CD4-positive, CD25-positive, alpha-beta regulatory T cell (primary cell): ENCODE measurements around the gene CEACAM19. TPM values are rescaled to one million over a fixed set of nuclear protein-coding genes. Genes with fewer than 3 reads are reported as not detected.

Experiments used
- ATAC-seq, 2 donors: fragments of 150-1000 bp; cut with Tn5 transposase; one replicate each; pipeline ENCODE4 v1.10.0; 2021; ENCODE audit warnings: low read depth in 2 of 2, moderate number of reproducible peaks in 2 of 2, moderate library complexity in 1 of 2
- DNase-seq, 3 donors: peaks; one replicate each; pipeline versions ENCODE4 v3.0.0 to v3.0.0-alpha.2; 2012 to 2022; ENCODE audit warnings: mixed read lengths in 1 of 3
- H3K27ac ChIP-seq: one replicate; pipeline ENCODE4 v1.7.0; 2013; ENCODE audit warnings: mild to moderate bottlenecking, low read length; ENCODE audit not compliant: insufficient read depth, poor library complexity, severe bottlenecking
- H3K27me3 ChIP-seq: one replicate; pipeline ENCODE4 v1.7.0; 2013; ENCODE audit warnings: low read length; ENCODE audit not compliant: control insufficient read depth, insufficient read depth
- H3K36me3 ChIP-seq: one replicate; pipeline ENCODE4 v1.7.0; 2013; ENCODE audit warnings: mild to moderate bottlenecking, low read length, moderate library complexity; ENCODE audit not compliant: control insufficient read depth, insufficient read depth
- H3K4me1 ChIP-seq: 2 replicates; pipeline ENCODE4 v1.7.0; 2013; ENCODE audit warnings: mild to moderate bottlenecking, low read length; ENCODE audit not compliant: insufficient read depth, control insufficient read depth, poor library complexity, severe bottlenecking
- H3K4me3 ChIP-seq: one replicate; pipeline ENCODE4 v1.7.0; 2013; ENCODE audit warnings: low read depth, mild to moderate bottlenecking, low read length, moderate library complexity
- H3K9me3 ChIP-seq, 2 experiments: 1 replicate in 1 of 2; 2 replicates in 1 of 2; pipeline ENCODE4 v1.7.0; 2013; ENCODE audit warnings: low read length in 2 of 2, mild to moderate bottlenecking in 1 of 2, moderate library complexity in 1 of 2; ENCODE audit not compliant: control insufficient read depth in 2 of 2
- H3K27ac Mint-ChIP-seq, 3 donors: one replicate each; pipeline ENCODE4 v1.8.0; 2020 to 2022; ENCODE audit warnings: mild to moderate bottlenecking in 3 of 3, mixed read lengths in 3 of 3, moderate library complexity in 2 of 3
- H3K27me3 Mint-ChIP-seq: one replicate; pipeline ENCODE4 v1.8.0; 2022; ENCODE audit warnings: mild to moderate bottlenecking, mixed read lengths
- H3K36me3 Mint-ChIP-seq: one replicate; pipeline ENCODE4 v1.8.0; 2020; ENCODE audit warnings: mixed read lengths
- H3K4me1 Mint-ChIP-seq, 4 donors: one replicate each; pipeline ENCODE4 v1.8.0; 2020 to 2022; ENCODE audit warnings: mixed read lengths in 4 of 4, mild to moderate bottlenecking in 1 of 4
- H3K4me3 Mint-ChIP-seq, 4 donors: one replicate each; pipeline ENCODE4 v1.8.0; 2020 to 2022; ENCODE audit warnings: mild to moderate bottlenecking in 4 of 4, mixed read lengths in 4 of 4, moderate library complexity in 3 of 4
- H3K9me3 Mint-ChIP-seq, 7 donors: one replicate each; pipeline ENCODE4 v1.8.0; 2020 to 2022; ENCODE audit warnings: mixed read lengths in 7 of 7, mild to moderate bottlenecking in 3 of 7, moderate library complexity in 2 of 7
- polyA plus RNA-seq, 4 donors: library from polyadenylated mRNA; unstranded; fragments of 300-500 nt; fragmentation: Illumina TruSeq; gene quantifications; one replicate each; pipeline ENCODE4 v1.2.3, GENCODE V29; 2021
- total RNA-seq: library from RNA; stranded (reverse); gene quantifications from one replicate; pipeline ENCODE4 v1.2.3, GENCODE V29; 2022

The CEACAM19 gene
- total and polyA plus RNA-seq, 5 donors from 2014 or later, result not detected

DNA sequence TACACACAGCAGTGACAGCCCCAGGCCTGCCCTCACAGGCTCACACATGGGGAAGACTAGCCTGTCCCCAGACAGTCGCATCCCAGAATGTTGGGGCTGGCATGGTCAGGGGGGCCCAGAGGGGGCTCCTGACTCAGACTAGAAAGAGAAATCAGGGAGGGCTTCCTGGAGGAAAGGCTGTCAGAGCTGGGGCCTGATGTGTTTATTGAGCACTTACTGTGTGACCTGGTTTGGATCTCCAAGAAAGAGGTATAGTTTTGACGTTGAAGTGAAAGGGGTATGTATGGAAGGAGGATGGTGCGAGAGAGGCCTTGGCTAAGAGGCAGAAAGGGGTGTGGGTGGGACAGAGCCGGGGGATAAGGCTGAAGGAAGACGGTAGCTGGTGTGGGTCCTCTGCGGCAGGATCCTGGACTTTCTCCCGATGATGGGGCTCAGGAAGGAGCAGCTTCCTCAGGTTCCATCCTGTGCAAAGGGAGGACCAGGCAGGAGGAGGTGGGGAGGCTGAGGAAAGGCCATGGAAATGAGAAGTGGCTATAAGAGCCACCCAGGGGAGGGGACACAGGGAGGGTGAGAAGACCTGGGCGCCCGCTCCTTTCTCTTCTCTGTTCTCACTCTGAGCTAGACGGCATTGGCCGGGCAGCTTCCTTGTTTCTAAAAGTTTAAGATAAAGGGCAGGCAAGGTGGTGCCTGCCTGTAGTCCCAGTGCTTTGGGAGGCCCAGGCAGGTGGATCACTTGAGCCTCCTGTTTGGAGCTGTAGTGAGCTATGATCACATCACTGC, 61.1 kb downstream of the CEACAM19 start:
- no peaks in the 10 kb centered on the region for H3K4me1 ChIP-seq
- Mint-ChIP-seq H3K4me1 (peaks cover 0 to 7% (median 2%) of the 10 kb centered on the region in 4 donors), H3K4me3 (no peak overlapping the region), H3K36me3 (no peaks in the 10 kb centered on the region), H3K9me3 (no peaks in the 10 kb centered on the region), H3K27ac (no peak overlapping the region), H3K27me3 (peaks cover 4% of the 10 kb centered on the region)
- no peaks in the 10 kb centered on the region for H3K9me3 ChIP-seq
- no peak overlapping the region for H3K27ac ChIP-seq
- DNase-seq, result no peak
- ATAC-seq, result no peak
- H3K4me3 ChIP-seq, result no peak overlapping the region
- no peaks in the 10 kb centered on the region for H3K36me3 ChIP-seq
- H3K27me3 ChIP-seq, result no peaks in the 10 kb centered on the region

Other genes with a start within 250 kb of the CEACAM19 start
- gene ZNF229, start 223.0 kb upstream of the CEACAM19 start, total RNA-seq, result not detected
- gene ZNF229, start 223.0 kb upstream of the CEACAM19 start, polyA plus RNA-seq, result under 1 TPM in 3 of 4 donors, not detected in 1; 0.26 to 0.87 (median 0.68) TPM
- 5.8 TPM for gene ZNF180, start 171.0 kb upstream of the CEACAM19 start, total RNA-seq
- gene ZNF180, start 171.0 kb upstream of the CEACAM19 start, polyA plus RNA-seq, result 10 to 100 TPM in 3 of 4 donors, 1 to 10 TPM in 1; 9.5 to 11.5 (median 10.6) TPM
- not detected for gene CEACAM20, start 141.8 kb upstream of the CEACAM19 start, total RNA-seq
- gene CEACAM20, start 141.8 kb upstream of the CEACAM19 start, polyA plus RNA-seq, result not detected
- not detected for gene IGSF23, start 57.9 kb upstream of the CEACAM19 start, total RNA-seq
- gene IGSF23, start 57.9 kb upstream of the CEACAM19 start, polyA plus RNA-seq, result not detected
- gene PVR, start 27.6 kb upstream of the CEACAM19 start, total RNA-seq, result 0.37 TPM
- under 1 TPM in 1 of 4 donors, not detected in 3; 0.25 TPM for gene PVR, start 27.6 kb upstream of the CEACAM19 start, polyA plus RNA-seq
- not detected for gene CEACAM16, start 27.7 kb downstream of the CEACAM19 start, total RNA-seq
- gene CEACAM16, start 27.7 kb downstream of the CEACAM19 start, polyA plus RNA-seq, result not detected
- 231 TPM for gene BCL3, start 77.2 kb downstream of the CEACAM19 start, total RNA-seq
- 10 to 100 TPM in 1 of 4 donors, 1 to 10 TPM in 3; 3.4 to 12.5 (median 5.4) TPM for gene BCL3, start 77.2 kb downstream of the CEACAM19 start, polyA plus RNA-seq
- not detected for gene CBLC, start 106.4 kb downstream of the CEACAM19 start, total RNA-seq
- gene CBLC, start 106.4 kb downstream of the CEACAM19 start, polyA plus RNA-seq, result not detected
- gene BCAM, start 137.6 kb downstream of the CEACAM19 start, total RNA-seq, result not detected
- not detected for gene BCAM, start 137.6 kb downstream of the CEACAM19 start, polyA plus RNA-seq
- 1.1 TPM for gene NECTIN2, start 174.8 kb downstream of the CEACAM19 start, total RNA-seq
- gene NECTIN2, start 174.8 kb downstream of the CEACAM19 start, polyA plus RNA-seq, result not detected
- gene TOMM40, start 219.8 kb downstream of the CEACAM19 start, total RNA-seq, result 26.4 TPM
- gene TOMM40, start 219.8 kb downstream of the CEACAM19 start, polyA plus RNA-seq, result 10 to 100 TPM; 22.8 to 27.8 (median 24.8) TPM
- gene APOE, start 234.3 kb downstream of the CEACAM19 start, total RNA-seq, result 1.4 TPM
- not detected for gene APOE, start 234.3 kb downstream of the CEACAM19 start, polyA plus RNA-seq
- not detected for gene APOC1, start 243.1 kb downstream of the CEACAM19 start, total RNA-seq
- not detected for gene APOC1, start 243.1 kb downstream of the CEACAM19 start, polyA plus RNA-seq